Urinary bladder (tissue), 4 donors: ENCODE data around the gene NLRC3. TPM values are rescaled to one million over a fixed set of nuclear protein-coding genes. Genes with fewer than 3 reads are reported as not detected.
A peak's percentile ranks its signal among the peaks of the same experiment; 100 is the strongest.
"Not testable (repeated sequence)": the region's sequence is repeated elsewhere in the genome, so short reads cannot be mapped to it uniquely, and the experiment has no call there.

Experiments
- DNase-seq: peaks from one replicate; pipeline ENCODE4 v3.0.0-alpha.2; 2015; ENCODE audit errors: extremely low spot score
- H3K27ac ChIP-seq: one replicate; pipeline ENCODE4 v1.5.1; 2013; ENCODE audit warnings: low read depth, mild to moderate bottlenecking, moderate library complexity
- H3K36me3 ChIP-seq: one replicate; pipeline ENCODE4 v1.6.1; 2013; ENCODE audit warnings: mild to moderate bottlenecking, moderate library complexity; ENCODE audit not compliant: insufficient read depth
- H3K4me1 ChIP-seq: one replicate; pipeline ENCODE4 v1.6.1; 2013; ENCODE audit warnings: mild to moderate bottlenecking, moderate library complexity; ENCODE audit not compliant: insufficient read depth
- H3K4me3 ChIP-seq: one replicate; pipeline ENCODE4 v1.5.1; 2013; ENCODE audit warnings: low read depth, low read length
- WGBS: extraction: QIAGEN DNeasy Blood & Tissue Kit; methylation state at CpG from one replicate; pipeline ENCODE4 v1.1.7; 2013; 5-methylcytosine and 5-hydroxymethylcytosine counted together
- polyA plus RNA-seq: library from polyadenylated mRNA; stranded (reverse); fragments of 200-250 nt; gene quantifications from one replicate; pipeline ENCODE4 v1.2.3, GENCODE V29; 2013
- total RNA-seq: library from RNA; depleted of rRNA; stranded (reverse); fragments of >200 nt; gene quantifications from one replicate; pipeline ENCODE4 v1.2.3, GENCODE V29; 2014
- donor health status: healthy with polysubstance abuse.
- donor health status: healthy.

The NLRC3 gene
- total and polyA plus RNA-seq, 2 donors: 0.49 to 1.2 TPM

DNA sequence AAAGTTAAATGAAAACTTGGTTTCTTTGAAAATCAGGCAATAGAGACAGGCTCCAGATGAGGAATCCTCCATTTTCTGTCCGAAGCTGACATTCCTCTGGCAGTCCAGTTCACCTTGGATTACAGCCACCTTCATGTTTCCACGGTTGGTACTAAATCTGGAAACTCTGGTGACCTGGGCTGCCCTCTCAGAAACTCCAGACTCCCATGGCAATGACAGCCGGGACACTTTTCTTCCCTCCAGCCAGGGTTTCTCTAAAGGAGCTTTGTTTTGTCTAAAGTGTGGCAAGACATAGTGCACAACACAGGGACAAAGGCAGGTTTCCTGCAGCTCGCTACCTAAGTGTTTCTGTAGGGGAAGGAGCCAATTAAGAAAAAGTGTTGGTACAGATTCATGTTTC, 40.4 kb downstream of the NLRC3 start:
- DNase-seq: no peak
- Histone ChIP-seq H3K27ac (no peak overlapping the region), H3K36me3 (peaks cover 5% of the 10 kb centered on the region), H3K4me3 (no peak overlapping the region), H3K4me1 (no peaks in the 10 kb centered on the region)
- WGBS: 50% methylated on average over 4 of the region's 4 CpGs

DNA sequence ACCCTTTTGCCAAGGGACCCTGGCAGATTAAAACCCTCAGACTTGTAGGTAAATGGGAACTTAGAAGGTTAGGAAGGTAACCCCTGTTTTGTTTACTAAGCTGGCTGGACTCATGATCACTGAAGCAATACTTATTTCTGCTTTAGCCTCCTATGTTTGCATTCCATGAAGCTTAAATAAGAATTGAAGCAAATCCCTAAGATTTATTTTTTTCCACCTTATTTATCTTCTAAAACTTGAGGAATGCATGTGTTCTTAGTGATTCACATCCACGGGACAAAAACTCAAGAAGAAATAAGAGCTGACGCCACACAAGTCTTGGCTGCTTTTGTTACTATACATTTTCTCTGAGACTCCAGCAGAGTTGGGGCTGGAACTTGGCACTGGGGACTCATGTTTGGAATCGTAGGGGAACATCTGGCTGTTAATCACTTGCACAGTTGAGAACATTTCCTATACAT, 40.9 kb downstream of the NLRC3 start:
- 48% methylated on average over 3 of the region's 3 CpGs for WGBS
- Histone ChIP-seq H3K4me3 (no peak overlapping the region), H3K27ac (no peak overlapping the region), H3K4me1 (no peaks in the 10 kb centered on the region), H3K36me3 (peaks cover 5% of the 10 kb centered on the region)
- DNase-seq: no peak

DNA sequence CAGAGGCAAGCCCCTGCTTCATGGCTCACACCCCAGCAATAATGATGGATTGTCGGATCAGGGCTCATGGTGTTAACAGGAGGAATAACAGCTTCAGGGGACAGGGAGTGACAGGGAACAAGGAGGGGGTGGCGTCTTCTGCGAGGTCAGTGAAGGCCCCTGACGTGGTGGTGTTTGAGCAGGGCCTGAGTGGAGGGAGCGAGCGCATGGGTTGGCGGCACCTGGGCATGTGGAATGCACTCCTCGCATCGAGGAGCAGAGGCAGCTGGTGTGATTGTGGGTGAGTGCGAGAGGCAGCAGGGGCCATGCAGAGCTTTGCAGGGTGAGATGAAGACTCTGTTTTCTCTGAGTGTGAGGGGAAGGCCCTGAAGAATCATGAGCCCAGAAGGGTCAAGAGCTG, 43.1 kb downstream of the NLRC3 start:
- WGBS: 94% methylated on average over 10 of the region's 10 CpGs

DNA sequence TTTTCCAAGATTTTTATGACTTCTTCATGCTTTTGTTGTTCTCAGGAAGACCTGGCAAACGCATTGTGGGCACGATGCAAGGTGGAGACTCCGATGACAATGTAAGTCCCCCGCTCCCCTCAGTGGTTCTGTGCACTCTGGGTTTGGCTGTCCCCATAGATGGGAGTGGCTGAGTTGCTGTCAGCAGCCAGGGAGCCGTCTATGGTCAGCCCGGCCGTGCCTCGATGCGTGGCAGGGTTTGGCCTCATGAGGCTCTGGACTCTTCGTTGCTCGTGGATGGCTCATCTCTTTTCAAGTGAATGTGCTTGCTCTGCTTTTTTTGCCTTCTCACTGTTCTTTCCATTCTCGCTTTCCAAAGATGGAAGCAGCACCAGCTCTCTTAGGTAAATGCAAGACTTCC, 44.5 kb downstream of the NLRC3 start:
- Histone ChIP-seq H3K4me3 (no peak overlapping the region), H3K36me3 (peaks cover 5% of the 10 kb centered on the region), H3K4me1 (no peaks in the 10 kb centered on the region), H3K27ac (no peak overlapping the region)
- DNase-seq: no peak
- 91% methylated on average over 12 of the region's 12 CpGs for WGBS

More for the DNA sequence above, 43.1 kb downstream of the NLRC3 start:
- Histone ChIP-seq H3K4me1 (no peaks in the 10 kb centered on the region), H3K36me3 (peaks cover 5% of the 10 kb centered on the region), H3K27ac (no peak overlapping the region), H3K4me3 (no peak overlapping the region)
- no peak for DNase-seq

DNA sequence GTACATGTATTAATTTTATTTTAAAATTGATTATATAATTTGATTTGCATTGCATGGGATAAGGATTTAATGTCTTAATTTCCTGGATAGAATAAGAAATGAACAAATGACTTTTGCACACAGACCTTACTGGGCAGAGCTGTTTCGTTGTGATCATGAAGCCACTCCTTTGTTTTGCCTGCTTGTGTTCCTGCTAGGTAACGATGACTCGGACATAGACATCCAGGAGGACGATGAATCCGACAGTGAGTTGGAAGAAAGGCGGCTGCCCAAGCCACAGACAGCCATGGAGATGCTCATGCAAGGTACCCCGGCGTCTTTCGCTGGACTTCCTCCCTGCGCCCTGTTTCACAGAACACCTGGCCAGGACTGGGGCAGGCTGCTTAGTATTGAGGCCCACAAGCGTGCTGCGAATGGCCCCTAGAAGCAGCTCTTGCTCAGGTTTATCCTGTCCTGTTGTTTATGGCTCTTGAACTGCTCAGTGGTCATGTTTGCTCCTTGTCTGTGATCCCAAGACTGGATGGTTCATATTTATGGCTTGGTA, 46.8 kb downstream of the NLRC3 start:
- WGBS: 97% methylated on average over 12 of the region's 12 CpGs
- DNase-seq: no peak
- peaks cover 5% of the 10 kb centered on the region for H3K36me3 ChIP-seq
- H3K27ac ChIP-seq: no peak overlapping the region
- no peaks in the 10 kb centered on the region for H3K4me1 ChIP-seq
- H3K4me3 ChIP-seq: no peak overlapping the region

DNA sequence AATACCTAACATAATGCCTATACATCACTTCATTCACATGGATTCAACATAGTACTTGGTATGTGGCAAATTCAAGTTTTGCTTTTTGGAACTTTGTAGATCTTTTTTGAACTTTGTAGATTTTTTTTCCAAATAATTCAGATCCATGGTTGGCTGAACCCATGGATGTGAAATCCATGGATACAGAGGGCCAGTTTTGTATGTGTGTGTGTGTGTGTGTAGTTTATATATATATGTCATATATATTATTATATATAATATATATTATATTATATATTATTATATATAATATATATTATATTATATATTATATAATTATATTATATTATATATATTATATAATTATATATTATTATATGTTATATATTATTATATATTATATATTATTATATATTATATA, 48.0 kb downstream of the NLRC3 start:
- no peak for DNase-seq
- Histone ChIP-seq H3K4me3 (no peak overlapping the region), H3K27ac (no peak overlapping the region), H3K36me3 (peaks cover 5% of the 10 kb centered on the region), H3K4me1 (no peaks in the 10 kb centered on the region)

DNA sequence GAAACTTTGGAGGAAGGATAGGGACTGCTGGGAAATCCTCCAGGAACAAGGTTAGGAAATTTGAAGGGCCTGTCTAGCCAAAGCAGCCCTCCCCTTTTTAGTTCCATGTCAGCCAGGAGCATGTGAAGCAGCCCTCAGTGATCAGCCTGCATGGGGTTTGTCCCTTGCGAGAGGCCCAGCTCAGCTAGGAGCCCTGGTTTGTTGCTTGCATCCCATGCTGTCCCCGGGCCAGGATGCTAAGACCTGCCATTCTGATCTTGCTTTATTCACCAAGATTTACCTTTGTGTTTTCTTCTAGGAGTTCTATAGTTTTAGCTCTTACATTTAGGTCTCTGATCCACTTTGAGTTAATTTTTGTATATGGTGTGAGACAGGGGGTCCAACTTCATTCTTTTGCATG, 48.8 kb downstream of the NLRC3 start:
- H3K27ac ChIP-seq: no peak overlapping the region
- no peak overlapping the region for H3K4me3 ChIP-seq
- no peak for DNase-seq
- no peaks in the 10 kb centered on the region for H3K4me1 ChIP-seq
- WGBS: 95% methylated on average over 2 of the region's 2 CpGs
- H3K36me3 ChIP-seq: peaks cover 5% of the 10 kb centered on the region

DNA sequence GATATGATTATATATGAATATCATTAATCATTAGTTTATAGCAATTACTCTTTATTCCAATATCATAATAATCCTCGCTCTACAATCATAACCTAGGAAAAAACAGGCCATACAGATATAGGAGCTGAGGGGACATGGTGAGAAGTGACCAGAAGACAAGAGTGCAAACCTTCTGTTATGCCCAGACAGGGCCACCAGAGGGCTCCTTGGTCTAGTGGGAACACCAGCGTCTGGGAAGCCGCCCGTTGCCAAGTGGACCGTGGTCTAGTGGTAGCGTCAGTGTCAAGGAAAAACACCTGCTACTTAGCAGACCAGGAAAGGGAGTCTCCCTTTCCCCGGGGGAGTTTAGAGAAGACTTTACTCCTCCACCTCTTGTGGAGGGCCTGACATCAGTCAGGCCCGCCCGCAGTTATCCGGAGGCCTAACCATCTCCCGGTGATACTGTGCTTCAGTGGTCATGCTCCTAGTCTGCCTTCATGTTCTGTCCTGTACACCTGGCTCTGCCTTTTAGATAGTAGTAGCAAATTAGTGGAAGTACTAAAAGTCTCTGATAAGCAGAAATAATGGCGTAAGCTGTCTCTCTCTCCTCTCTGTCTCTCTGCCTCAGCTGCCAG, 49.9 kb downstream of the NLRC3 start:
- H3K36me3 ChIP-seq, H3K27ac ChIP-seq, H3K4me1 ChIP-seq, DNase-seq, H3K4me3 ChIP-seq: not testable (repeated sequence)
- WGBS: 72% methylated on average over 12 of the region's 12 CpGs

DNA sequence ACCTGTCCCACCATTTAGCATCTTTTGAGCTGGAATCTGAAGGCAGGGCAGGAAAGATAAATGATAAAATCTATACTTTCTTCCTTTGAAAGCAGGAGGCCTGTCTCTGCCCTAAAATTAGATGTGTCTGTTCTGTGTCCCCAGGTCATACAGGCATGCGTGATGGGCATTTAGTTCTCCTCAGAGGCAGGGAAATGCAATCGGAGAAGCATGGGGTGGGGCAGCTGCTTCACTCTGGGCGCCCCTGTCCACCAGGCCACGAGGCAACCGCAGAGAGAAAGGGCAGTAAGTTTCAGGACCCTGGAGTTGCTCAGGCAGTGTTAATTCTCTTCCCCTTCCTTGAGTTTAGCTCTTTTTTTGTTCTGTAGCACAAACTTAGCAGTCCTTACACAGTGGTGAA, 51.3 kb downstream of the NLRC3 start:
- 89% methylated on average over 5 of the region's 5 CpGs for WGBS
- H3K36me3 ChIP-seq: no peaks in the 10 kb centered on the region
- H3K27ac ChIP-seq: no peak overlapping the region
- no peak overlapping the region for H3K4me3 ChIP-seq
- no peaks in the 10 kb centered on the region for H3K4me1 ChIP-seq
- no peak for DNase-seq

DNA sequence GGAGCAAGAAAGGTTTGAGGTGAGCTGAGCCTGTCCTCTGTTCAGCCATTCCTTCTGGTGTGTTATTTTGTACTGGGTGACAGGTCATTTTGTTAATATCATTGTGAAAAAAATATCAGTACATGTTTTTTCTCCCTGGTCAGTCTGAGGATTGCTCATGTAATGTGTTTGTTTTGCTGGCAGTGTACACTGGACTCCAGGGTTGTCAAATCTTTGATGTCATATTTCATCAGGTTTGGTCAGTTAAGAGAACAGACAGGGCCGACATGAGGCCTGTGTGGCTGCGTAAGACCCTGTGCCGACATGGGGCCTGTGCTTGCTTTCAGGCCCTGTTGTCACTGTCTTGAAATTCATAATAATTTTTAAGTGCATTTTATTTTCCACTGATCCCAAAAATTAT, 53.9 kb downstream of the NLRC3 start:
- Histone ChIP-seq H3K4me1 (no peaks in the 10 kb centered on the region), H3K27ac (no peak overlapping the region), H3K4me3 (no peak overlapping the region), H3K36me3 (peaks cover 2% of the 10 kb centered on the region)
- 96% methylated on average over 3 of the region's 3 CpGs for WGBS
- no peak for DNase-seq

DNA sequence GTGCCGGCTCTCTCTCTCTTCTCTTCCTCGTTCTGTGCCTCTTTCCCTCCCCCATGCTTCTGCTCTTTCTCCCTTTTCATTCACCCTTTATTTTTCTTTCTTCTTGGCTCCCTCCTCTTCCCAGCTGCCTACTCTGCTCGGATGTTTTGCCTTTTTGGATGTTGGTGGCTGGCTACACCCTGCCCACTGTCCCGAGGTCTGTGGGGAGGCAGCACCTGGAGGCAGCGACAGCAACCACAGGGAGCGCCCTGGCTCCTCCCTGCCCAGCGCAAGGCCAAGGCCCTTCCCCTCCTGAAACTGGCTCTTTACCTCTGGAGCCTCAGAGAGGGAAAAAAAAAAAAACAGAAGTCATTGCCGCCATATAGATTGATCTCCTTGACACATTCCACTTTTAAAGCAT, 56.4 kb downstream of the NLRC3 start:
- Histone ChIP-seq H3K4me1 (no peaks in the 10 kb centered on the region), H3K27ac (no peak overlapping the region), H3K36me3 (peaks cover 2% of the 10 kb centered on the region), H3K4me3 (no peak overlapping the region)
- DNase-seq: no peak
- 37% methylated on average over 8 of the region's 8 CpGs for WGBS

DNA sequence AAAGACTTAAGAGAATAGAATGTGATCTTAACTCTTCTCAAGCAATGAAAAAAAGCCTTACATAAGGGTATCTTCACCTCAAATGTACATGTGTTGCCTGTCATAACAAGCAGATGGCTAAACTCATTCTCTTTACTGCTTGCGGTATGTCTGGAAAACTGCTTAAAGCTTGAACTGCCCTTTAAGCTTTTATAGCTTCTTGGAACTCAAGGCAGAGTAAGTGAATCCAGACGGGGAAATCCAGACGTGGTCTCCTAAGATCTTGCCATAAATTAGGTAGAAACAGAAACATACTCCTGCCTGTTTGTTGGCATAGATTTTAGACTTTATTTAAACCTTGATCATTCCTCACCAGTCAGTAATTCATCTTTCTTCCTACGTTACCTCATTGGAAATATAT, 56.8 kb downstream of the NLRC3 start:
- H3K4me3 ChIP-seq: no peak overlapping the region
- H3K27ac ChIP-seq: no peak overlapping the region
- WGBS: 34% methylated on average over 4 of the region's 4 CpGs
- no peaks in the 10 kb centered on the region for H3K4me1 ChIP-seq
- H3K36me3 ChIP-seq: peaks cover 2% of the 10 kb centered on the region
- DNase-seq: peak; percentile 77

DNA sequence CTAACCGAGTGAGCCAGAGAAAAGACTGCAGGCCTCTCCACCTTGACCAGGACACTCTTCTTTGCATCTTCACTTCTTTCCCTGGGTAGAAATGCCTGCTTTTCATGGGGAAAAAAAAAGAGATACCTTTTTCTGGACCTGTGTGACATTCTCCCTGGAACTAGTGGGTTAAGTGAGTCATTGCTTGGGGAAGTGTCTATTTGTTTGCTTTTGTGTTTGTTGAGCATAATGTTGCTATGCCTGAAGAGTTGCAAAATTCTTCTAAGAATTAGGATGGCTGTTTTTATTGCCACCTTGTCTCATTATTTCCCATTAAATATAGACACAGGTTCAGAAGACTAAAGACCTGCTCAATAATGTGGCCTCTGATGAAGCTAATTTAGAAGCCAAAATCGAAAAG, 57.6 kb downstream of the NLRC3 start:
- H3K4me1 ChIP-seq: no peaks in the 10 kb centered on the region
- no peak overlapping the region for H3K4me3 ChIP-seq
- no peak for DNase-seq
- H3K27ac ChIP-seq: no peak overlapping the region
- H3K36me3 ChIP-seq: peaks cover 2% of the 10 kb centered on the region
- 98% methylated on average over 2 of the region's 2 CpGs for WGBS

DNA sequence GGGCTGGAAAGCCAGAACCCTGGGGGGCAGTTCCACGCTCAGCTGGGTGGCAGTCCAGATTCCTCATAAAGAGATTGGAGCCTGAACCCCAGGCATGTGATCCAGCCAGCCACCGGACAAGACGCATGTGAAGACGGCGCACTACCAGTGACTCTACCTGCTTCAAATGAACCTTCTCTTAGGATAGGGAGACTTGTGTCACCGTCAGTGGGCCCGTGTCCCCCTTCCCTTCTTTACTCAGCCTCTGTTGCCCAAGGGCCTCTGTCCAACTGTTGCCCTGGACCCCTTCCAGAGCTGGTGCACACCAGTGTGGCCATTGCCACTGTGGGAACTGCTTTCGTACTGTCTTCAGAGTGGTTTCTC, 58.2 kb downstream of the NLRC3 start:
- Histone ChIP-seq H3K36me3 (peaks cover 2% of the 10 kb centered on the region), H3K27ac (no peak overlapping the region), H3K4me1 (no peaks in the 10 kb centered on the region), H3K4me3 (no peak overlapping the region)
- DNase-seq: no peak
- 94% methylated on average over 8 of the region's 8 CpGs for WGBS
